HG03139 (cell line): ENCODE data around the gene LBP.
"Not testable (repeated sequence)": the region's sequence is repeated elsewhere in the genome, so short reads cannot be mapped to it uniquely, and the experiment has no call there.

ENCODE experiments used
- ATAC-seq: cut with Tn5 transposase; IDR thresholded peaks from one replicate; pipeline ENCODE4 v1.9.1; 2021; ENCODE audit not compliant: unreplicated experiment

The LBP gene

DNA sequence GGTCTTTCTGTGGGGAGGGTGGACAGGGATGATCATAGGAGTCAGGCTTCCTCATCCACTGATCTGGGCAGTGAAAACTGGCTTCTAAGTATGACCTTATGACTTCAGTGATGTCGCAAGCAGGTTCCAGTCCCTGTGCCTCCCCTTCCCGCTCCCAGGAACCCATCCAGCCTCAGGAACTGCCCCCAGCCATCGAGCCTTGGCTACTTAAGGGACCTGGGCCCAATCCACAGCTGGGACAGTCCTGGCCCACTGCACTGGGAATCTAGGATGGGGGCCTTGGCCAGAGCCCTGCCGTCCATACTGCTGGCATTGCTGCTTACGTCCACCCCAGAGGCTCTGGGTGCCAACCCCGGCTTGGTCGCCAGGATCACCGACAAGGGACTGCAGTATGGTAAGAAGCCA, at the start of gene LBP:
Gene LBP (plus strand): TSS at position 236 of the 405 bp plus-strand sequence. CDS start 35 bp downstream, at position 271.
- no peak for ATAC-seq

DNA sequence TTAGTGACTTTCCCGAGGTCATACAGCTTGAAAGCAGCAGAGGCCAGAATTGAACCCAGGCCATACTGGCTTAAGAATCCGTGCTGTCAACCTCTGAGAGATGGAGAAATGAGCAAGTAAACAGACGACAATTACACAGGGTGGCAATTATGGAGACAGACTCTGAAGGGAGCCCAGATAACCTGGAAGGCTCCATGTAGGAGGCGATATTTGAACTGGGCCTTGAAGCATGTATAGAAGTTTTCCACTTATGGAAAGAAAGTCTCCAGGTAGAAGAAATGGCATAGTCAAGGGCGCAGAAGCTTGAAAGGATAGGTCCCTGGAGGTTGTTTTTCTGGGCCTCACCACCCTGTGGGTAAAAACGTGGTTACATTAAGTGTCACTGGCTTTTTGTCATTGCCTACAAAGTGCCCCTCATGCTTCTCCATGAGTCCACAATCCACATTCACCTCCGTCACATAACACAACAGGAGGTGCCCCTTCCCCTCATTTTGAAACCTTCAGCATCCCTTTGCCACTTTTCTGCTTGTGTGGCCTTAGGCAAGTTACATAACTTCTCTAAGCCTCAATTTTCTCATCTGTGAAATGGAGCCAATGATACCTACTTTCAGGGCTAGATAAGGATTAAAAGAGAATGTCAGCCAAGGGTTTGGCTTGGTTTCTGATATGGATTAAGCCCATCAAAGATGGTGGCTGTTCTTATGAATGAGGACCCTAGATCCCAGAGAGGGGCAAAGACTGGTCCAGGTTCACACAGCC, 48.2 kb upstream of the LBP start:
- ATAC-seq: no peak

DNA sequence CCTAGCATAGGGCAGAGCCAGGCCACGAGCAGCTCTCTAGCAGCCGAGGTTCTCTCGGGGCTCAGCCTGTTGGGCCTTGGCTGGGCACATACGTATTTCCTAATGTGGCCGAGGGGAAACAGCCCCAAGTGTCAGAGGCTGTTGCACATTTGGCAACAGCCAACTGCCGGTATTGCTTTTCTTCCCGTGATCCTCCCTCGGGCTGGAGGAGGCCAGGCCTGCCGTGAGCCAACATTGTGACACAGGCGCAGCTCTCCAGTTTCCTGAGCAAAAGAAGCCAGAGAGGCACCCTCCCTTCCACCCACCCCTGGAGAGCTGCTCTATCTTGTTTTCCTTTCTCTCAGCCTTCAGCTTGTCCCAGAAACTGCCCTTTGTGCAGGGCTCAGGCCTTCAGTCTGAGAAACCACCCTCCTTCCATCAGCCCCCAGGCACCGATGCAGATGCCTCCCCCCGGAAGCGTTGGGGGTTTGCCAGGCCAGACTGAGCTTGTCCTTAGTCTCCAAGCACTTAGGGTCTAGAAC, 47.5 kb upstream of the LBP start:
- ATAC-seq: no peak

DNA sequence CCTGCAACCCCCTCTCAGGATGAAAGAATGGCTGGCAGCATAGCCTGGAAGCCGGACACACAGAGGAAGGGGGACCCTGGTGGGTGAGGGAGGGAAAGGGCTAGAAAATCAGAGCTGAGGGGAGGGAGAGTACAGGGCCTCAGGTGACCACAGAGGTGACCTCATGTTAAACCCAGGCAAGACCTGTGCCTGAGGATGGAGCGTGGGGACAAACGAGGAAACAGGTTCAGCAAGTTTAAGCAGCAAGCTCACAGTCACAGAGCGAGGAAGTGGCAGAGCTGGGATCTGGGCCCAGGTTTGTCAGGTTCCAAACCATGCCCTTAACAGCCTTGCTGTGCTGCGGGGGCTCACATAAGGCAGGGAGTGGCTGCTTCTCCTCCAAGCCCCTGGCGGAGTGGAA, 46.3 kb upstream of the LBP start:
- ATAC-seq: no peak

- ATAC-seq: no peak
These were observed 45.8 kb upstream of the LBP start for GRCh38 chr20:38300438-38300837.

GRCh38 chr20:38301309-38301708, 45.0 kb upstream of the LBP start:
- ATAC-seq: no peak

GRCh38 chr20:38302786-38303185, 43.5 kb upstream of the LBP start:
- no peak for ATAC-seq

DNA sequence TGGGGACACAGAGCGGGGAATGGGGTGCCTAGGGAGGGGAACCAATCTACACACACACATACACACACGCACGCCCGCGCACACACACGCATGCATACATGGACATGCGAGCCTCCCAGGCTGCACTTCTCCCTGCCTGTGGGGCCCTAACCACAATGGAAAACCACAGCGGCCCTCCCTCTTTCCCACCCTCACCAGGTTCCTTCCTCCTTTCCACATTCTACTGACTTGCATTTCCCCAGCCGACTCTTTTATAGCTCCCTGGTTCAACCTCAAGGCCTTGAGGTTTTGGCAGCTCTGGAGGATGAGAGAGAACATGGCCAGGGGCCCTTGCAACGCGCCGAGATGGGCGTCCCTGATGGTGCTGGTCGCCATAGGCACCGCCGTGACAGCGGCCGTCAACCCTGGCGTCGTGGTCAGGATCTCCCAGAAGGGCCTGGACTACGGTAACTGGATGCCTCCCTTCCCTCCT, 42.3 kb upstream of the LBP start, which contains the start of gene BPI:
Gene BPI (plus strand): TSS at position 249 of the 472 bp plus-strand sequence. CDS start 68 bp downstream, at position 317.
- ATAC-seq: no peak

- ATAC-seq: no peak
These were observed 41.3 kb upstream of the LBP start for GRCh38 chr20:38304845-38305447.

GRCh38 chr20:38305541-38305940, 40.7 kb upstream of the LBP start:
- ATAC-seq: no peak

- ATAC-seq: no peak
These were observed 39.9 kb upstream of the LBP start for GRCh38 chr20:38306379-38306778.

DNA sequence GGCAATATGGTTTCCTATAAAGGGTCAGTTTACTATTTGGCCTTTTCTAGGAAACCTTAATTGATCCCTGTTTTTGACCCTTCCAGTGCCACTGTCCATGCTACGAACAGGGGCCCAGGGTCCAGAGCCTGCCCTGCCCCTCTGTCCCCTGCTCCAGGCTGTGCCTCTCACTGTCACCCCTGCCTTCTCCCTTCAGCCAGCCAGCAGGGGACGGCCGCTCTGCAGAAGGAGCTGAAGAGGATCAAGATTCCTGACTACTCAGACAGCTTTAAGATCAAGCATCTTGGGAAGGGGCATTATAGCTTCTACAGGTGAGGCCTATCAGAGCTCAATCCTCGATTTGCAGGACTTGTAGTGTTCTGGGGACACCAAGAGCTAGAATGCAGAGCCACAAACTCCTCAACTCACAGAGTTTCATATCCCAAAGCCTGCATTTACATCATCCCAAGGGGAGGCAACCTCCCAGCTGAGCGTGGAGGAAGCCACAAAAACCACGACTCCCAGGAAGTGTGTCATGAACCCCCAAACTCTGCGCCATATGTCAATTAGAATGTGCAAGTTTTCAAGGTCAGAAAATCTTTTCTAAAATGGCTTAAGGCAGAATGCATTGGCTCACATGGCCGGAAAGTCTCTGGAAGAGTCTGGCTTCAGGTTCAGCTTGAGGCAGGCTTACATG, 38.8 kb upstream of the LBP start:
- ATAC-seq: no peak

DNA sequence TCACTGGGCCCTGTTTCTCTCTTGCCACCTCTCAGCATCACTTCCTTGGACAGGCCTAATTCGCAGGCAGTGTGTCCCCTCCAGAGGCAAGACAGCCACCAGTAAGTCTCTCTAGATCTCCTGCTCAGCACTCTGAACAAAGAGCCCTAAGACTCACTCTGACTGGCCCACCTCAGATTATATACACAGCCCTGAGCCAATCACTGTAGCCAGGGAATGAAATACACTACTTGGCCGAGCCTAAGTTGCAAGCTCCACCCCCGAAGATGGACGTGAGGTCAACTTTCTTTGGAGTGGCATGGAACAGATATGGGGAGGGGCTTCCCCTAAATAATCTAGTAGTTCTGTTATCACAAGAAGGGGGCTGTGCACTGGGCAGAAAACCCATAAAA, 38.2 kb upstream of the LBP start:
- no peak for ATAC-seq

DNA sequence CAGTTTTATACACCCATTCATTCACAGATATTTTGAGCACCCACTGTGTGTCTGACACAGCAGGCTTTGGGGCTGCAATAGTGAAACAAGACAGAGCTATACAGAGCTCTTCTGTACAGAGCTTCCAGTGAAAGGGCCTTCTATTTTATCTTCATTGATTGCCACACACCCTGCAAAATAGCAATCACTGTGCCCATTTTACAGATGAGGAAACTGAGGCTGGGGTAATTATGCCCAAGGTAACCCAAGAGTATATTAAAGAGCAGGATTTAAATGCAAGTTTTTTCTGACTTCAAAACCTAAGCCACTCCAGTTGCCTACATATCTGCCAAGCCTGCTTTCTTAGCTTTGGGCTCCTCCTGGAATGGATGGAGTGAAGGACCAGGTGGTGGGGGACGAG, 37.8 kb upstream of the LBP start:
- ATAC-seq: no peak

DNA sequence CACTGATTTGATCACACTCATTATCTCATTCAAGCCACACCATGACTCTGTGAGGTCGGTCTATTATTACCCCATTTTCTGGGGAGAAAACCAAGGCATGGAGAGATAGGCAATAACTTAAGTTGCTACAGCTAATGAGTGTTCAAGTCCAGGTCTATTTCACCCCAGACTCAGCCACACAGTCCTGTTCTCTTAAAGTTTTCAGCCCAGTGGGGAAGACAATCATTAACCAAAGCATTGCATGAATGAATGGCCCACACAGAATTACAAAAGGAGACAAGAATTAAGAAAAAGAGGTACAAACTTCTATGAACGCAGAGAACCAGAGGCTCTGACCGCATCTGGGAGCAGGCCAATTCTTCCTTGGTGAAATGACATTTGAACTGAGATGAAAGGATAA, 35.2 kb upstream of the LBP start:
- no peak for ATAC-seq

DNA sequence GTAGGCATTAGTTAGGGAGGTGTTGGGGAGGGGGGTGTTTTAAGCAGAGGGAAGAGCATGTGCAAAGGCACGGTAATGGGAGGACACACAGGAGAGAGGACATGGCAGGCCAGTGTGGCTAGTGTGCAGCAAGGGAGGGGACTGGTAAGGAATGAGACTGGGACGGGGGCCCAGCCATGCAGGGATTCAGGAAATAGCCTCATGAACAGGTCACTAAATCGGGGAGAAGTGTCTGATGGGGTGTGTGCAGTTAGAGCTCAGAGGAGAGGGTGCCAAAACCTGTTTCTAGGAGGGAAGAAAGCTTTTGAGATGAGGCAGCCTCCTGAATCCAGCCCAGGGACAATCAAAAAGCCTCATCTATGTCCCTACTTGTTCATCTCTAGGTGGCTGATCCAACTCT, 34.8 kb upstream of the LBP start:
- no peak for ATAC-seq

GRCh38 chr20:38313676-38314075, 32.6 kb upstream of the LBP start:
- ATAC-seq: no peak

DNA sequence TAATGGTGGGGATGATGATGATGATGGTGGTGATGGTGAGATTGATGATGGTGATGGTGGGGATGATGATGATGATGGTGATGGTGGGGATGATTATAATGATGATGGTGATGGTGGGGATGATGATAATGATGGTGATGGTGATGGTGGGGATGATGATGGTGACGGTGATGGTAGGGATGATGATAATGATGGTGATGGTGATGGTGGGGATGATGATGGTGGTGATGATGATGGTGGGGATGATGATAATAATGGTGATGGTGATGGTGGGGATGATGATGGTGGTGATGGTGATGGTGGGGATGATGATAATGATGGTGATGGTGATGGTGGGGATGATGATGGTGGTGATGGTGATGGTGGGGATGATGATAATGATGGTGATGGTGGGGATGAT, 31.9 kb upstream of the LBP start:
- not testable (repeated sequence) for ATAC-seq

GRCh38 chr20:38315290-38315966, 30.9 kb upstream of the LBP start:
- no peak for ATAC-seq

- ATAC-seq: no peak
These were observed 29.9 kb upstream of the LBP start for GRCh38 chr20:38316341-38316740.

DNA sequence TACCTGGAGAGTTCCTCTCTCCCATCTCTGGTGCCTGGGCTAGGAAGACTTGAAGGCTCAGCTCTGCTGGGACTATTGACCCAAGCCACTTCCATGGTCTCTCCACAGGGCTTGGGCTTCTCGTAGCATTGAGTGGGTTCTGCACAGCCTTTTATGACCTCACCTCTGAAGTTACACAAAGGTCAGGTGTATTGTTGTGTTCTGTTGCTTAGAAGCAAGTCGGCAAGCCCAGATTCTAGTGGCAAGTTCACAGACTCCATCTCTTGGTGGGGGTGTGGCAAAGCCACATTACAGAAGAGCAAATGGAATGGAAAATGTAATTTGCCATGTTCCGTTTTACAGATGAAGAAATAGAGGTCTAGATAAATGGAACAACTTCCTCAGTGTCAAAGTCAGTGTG, 28.9 kb upstream of the LBP start:
- ATAC-seq: no peak
